Anterior cingulate cortex (tissue), 58 donors: Measurements from ENCODE around the gene LRRN2.
"Not testable (repeated sequence)": the region's sequence is repeated elsewhere in the genome, so short reads cannot be mapped to it uniquely, and the experiment has no call there.

Source experiments
- DNase-seq, 58 donors: peaks; one replicate each; lab custom pipeline; 2025; lab: John Stamatoyannopoulos, UW

Gene LRRN2

GRCh38 chr1:204685236-204686006 lies at the start of gene LRRN2:
Gene LRRN2 (minus strand): TSS chr1:204685738. CDS start chr1:204619992, 65,746 bp downstream.
- DNase-seq = peak in 28 of 58 donors; percentile 16 to 75 (median 51)

DNA sequence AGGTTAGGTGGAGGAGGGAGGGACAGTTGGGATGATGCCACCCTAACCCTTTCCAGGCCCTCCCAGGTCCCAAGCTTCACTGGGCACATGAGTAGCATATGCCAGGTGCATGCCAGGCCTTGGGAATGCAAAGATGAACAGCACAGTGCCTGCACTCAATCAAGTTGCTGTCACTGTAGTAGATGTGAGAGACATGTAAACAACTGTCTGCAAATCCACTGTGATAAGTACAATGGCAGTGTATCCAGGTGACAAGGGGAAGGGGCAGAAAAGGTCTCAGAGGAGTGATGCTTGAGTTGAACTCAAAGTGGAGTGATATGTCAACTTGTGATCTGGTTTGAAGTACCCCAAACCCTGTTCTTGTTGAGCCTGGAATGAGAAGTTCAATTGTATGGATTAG lies 49.5 kb upstream of the LRRN2 start:
- DNase-seq = no peak

GRCh38 chr1:204733869-204734596 lies 48.5 kb upstream of the LRRN2 start:
- DNase-seq = no peak

DNA sequence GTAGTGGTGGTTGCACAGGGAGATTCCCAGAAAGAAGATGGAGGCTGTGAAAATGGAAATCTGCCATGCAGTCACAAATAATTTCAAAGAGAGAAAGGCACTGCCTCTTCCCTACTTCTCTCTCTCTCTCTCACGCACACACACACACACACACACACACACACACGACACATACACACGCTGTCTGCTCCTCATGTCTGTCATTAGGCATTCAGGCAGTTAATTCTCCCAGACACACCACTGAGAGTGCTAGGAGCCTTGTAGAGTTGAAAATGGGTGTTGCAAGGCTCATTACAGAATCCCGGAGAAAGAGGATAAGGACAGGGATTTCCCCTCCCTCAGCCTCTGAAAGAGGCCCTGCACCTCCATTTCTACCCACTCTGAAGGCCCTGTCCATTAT lies 47.8 kb upstream of the LRRN2 start:
- no peak for DNase-seq

DNA sequence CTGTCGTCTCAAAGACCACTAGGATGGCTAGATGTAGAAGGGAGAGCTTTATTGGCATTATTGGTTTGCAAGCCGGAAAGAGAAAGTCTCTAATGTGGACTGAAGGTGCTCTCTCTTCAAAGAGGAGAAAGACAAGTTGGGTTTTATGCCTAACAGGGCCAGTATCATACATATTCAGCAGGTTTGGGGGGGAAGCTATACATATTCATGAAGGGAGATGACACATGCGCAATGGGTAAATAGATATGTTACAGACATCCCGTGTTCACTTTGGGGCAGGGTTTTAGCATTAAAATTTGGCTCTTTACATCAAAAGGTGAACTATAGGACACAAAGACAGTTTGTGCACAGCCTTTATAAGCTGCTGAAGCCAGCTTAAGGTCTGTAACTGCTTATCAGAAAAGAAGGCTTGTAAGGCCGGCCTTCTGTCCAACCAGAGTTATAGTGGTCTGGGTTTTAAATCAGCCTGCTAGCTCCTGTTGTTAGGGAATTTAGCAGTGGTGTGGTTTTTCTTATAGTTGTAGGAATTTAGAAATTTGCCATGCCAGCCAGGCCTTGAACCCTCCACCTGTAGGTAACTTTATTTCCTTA lies 46.5 kb upstream of the LRRN2 start:
- no peak for DNase-seq

DNA sequence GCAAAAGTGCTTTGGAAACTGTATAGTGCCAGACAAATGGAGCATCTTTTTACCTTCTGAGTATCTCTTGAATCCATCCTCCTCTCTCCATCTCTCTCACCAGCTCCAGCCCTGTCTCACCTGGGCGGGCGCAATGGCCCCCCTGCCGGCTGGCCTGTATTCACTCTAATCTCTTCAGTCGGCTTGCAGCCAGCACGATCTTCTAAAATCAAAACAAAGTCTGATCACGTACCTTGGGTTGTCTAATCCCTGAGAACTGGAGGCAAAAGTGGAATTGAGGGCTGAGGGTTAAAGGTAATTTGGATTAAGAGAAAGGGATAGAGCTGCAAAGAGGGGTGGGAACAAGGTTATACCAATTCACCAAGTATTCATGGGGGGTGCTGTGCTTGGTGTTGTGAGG lies 46.0 kb upstream of the LRRN2 start:
- no peak for DNase-seq

DNA sequence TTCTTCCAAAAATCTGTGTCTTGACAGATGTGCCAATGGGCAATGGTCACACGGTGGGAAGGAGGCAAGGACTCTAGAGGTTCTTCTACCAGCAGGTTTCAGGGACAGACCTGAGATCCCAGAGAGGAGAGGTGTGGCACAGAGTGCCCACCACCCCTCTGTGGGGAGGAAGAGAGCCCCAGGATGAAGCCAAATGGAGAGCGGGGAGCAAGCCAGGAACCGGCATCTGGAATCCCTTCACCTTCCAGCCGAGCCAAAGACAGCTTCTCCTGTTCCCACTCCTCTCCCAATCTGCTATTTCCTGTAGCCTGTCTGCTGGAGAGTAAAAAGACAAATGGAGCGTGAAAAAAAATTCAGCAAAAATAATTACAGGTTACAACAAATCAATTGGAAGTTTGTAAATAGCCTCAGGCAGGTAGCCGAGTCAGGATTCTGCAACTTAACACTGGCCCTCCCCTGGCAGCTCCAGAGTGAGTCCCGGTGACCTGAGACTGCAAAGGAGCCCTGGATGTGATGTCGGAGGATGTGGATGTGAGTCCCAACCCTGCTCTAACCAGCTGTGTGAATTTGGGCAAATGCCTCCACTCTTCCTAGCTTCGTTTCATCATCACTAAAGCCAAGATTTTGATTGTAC lies 45.4 kb upstream of the LRRN2 start:
- no peak for DNase-seq

- no peak for DNase-seq
These were observed 44.0 kb upstream of the LRRN2 start for GRCh38 chr1:204729516-204729915.

- no peak for DNase-seq
These were observed 42.9 kb upstream of the LRRN2 start for GRCh38 chr1:204728456-204728855.

GRCh38 chr1:204728045-204728444 lies 42.5 kb upstream of the LRRN2 start:
- no peak for DNase-seq

GRCh38 chr1:204727438-204727837 lies 41.9 kb upstream of the LRRN2 start:
- DNase-seq = not testable (repeated sequence)

DNA sequence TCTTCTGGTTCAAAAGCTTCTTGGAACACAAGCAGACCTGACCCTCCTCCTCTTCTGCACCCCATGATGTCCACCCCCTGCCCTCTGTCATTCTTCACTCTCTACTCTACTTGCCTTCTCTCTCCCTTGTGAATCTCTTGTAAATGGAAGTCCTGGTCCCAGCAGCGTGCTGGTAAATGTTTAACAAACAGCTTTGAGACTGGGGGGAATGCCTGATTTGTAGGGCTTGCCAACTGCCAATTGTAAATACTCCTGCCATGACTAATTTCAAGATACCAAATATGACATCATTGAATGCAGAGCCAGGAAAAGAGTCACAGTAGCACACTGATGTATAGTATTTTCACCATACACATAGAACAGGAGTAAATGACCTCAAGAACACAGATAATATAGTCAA lies 40.9 kb upstream of the LRRN2 start:
- no peak for DNase-seq

- no peak for DNase-seq
These were observed 40.4 kb upstream of the LRRN2 start for GRCh38 chr1:204725821-204726448.

GRCh38 chr1:204723131-204723787 lies 37.7 kb upstream of the LRRN2 start:
- DNase-seq = peak in 53 of 58 donors; percentile 15 to 92 (median 66)

DNA sequence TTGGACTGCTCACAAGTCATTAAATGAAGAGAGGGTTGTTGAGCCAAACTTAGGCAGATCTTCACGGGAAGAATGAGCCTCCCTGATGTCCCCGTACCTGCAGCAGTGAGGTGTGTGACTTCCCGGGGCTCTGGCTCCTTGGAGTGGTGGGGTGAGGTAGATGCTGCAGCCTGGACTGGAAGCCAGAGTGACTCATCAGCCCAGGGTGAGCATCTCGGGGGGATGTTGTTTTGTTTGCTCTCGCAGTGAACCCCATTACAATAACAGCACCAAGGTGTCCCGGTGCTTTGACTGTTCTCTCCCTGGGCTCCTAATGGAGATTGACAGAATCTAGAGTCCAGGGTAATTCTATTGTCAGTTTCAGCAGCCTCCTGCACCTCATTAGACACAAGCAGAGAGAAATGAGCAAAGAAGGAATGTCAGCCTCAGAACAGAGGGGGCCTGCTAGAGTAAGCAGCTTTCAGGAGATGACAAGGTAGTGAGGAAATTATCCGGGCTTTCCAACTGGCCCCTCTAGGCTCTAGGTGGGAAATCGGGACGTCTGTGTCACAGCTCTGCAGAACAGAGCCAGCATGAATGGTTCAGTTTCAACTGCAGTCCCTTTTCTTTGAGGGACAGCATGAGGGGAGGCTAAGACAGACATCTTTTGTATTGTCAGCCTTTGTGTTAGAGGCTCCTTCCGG lies 36.0 kb upstream of the LRRN2 start:
- no peak for DNase-seq

DNA sequence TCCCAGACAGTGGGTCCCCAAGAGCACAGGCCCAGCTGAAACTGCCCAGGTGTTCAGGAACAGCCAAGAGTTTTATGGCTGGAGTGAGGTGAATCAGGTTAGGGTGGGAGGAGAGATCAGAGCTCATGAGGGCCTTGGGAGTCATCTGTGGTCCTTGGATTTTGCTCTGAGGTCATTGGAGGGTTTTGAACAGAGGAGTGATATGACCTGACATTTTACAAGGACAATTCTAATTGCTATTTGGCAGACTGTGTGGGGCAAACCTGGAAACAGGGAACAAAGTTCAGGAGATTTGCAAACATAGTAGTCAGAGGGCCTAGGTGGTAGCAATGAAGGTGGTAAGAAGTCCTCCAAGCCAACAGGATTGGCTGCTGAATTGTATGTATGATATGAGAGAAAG lies 31.1 kb upstream of the LRRN2 start:
- DNase-seq = no peak

GRCh38 chr1:204714861-204715511 lies 29.4 kb upstream of the LRRN2 start:
- peak in 1 of 58 donors; percentile 15 for DNase-seq

DNA sequence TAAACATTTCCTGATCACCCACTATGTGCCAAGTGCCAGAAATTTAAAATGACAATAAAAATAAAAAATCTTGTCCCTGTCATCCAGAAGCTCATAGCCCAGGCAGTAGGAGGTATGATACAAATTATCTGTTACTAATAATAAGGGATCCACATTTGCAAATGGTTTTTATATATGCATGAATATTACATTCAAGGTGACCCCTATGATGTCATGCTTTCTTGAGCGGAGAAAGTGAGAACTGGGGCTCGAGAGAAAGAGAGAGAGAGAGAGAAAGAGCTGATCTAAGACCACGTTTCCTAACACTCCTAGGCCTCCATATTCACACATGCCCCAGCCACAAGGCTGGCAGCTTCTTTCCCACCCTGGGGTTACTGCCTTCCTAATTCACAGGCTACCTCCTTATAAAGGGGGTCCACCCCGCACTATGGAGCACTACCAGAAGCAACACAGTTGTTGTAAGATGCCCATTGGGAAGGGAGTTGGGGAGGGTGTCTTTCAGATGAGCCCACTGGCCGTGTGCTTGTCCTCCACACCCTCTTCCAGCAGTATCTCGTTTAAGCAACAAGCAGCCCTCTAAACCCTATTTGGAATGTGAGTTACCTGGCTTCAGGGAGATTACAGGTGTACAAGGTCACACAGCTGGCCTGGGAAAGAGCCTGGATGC lies 28.8 kb upstream of the LRRN2 start:
- DNase-seq = no peak
